ENCODE results near the gene OR4P4.

GRCh38 chr11:55652560-55652959 lies 17.6 kb downstream of the OR4P4 start:
- no peak for TF ChIP-seq SP1 (IDR thresholded peaks at IDR 0.05)
- TF ChIP-seq CTCF (IDR thresholded peaks at IDR 0.05; ENCODE audit: low read depth, low read length, missing input control): no peak
- no peak for TF ChIP-seq YY1 (IDR thresholded peaks at IDR 0.05)
- TF ChIP-seq EGR1 (IDR thresholded peaks at IDR 0.05; ENCODE audit: low read depth in 2 of 2): no peak
- TF ChIP-seq TAF1 (conservative IDR thresholded peaks at IDR 0.05): no peak
- no peak for TF ChIP-seq REST (IDR thresholded peaks at IDR 0.05)

Measured in liver (tissue), 3 donors.